Type B pancreatic cell (in vitro differentiated cells): ENCODE measurements around the gene MEPCE. TPM values are rescaled to one million over a fixed set of nuclear protein-coding genes. Genes with fewer than 3 reads are reported as not detected.
A peak's percentile ranks its signal among the peaks of the same experiment; 100 is the strongest.

Experiments used
- DNase-seq: peaks from one replicate; pipeline ENCODE4 v3.0.0; 2021; ENCODE audit warnings: mixed read lengths; ENCODE audit not compliant: unreplicated experiment; ENCODE audit errors: extremely low spot score
- H3K27ac Mint-ChIP-seq: 2 replicates; pipeline ENCODE4 v1.8.0; 2021; ENCODE audit warnings: mild to moderate bottlenecking, mixed read lengths
- H3K27me3 Mint-ChIP-seq: 2 replicates; pipeline ENCODE4 v1.8.0; 2021; ENCODE audit warnings: mixed read lengths
- H3K36me3 Mint-ChIP-seq: 2 replicates; pipeline ENCODE4 v1.8.0; 2021; ENCODE audit warnings: mixed read lengths
- H3K4me1 Mint-ChIP-seq: one replicate; pipeline ENCODE4 v1.8.0; 2021; ENCODE audit warnings: mixed read lengths; ENCODE audit not compliant: unreplicated experiment
- H3K4me3 Mint-ChIP-seq: 2 replicates; pipeline ENCODE4 v1.8.0; 2021; ENCODE audit warnings: mild to moderate bottlenecking, mixed read lengths
- H3K9me3 Mint-ChIP-seq: 2 replicates; pipeline ENCODE4 v1.8.0; 2021; ENCODE audit warnings: mixed read lengths
- CTCF ChIP-seq: fragments of 200-600 bp; sonication (generic); conservative IDR thresholded peaks from 2 replicates; pipeline ENCODE4 v1.5.0; 2021; ENCODE audit warnings: antibody characterized with exemption, mild to moderate bottlenecking
- total RNA-seq: library from RNA; stranded (reverse); gene quantifications from 2 replicates; pipeline ENCODE4 v1.2.1, GENCODE V29; 2021; ENCODE audit warnings: low replicate concordance

Gene MEPCE
- total RNA-seq, 1 donor from 2014 or later, result 36.6 TPM

GRCh38 chr7:100482728-100483089, 53.1 kb downstream of the MEPCE start:
- Mint-ChIP-seq H3K27me3 (no peaks in the 10 kb centered on the region), H3K9me3 (no peaks in the 10 kb centered on the region), H3K27ac (peak overlapping the region; percentile 78), H3K4me1 (peaks cover 21% of the 10 kb centered on the region), H3K36me3 (no peaks in the 10 kb centered on the region), H3K4me3 (peak overlapping the region; percentile 92)
- DNase-seq, result no peak
- no peak for TF ChIP-seq CTCF

- no peaks in the 10 kb centered on the region for H3K27me3 Mint-ChIP-seq
- TF ChIP-seq CTCF, result peak; percentile 95
- H3K27ac Mint-ChIP-seq, result peak overlapping the region; percentile 78
- peak overlapping the region; percentile 92 for H3K4me3 Mint-ChIP-seq
- no peaks in the 10 kb centered on the region for H3K9me3 Mint-ChIP-seq
- H3K36me3 Mint-ChIP-seq, result no peaks in the 10 kb centered on the region
- peak; percentile 88 for DNase-seq
- peaks cover 21% of the 10 kb centered on the region for H3K4me1 Mint-ChIP-seq
Observed at GRCh38 chr7:100483090-100483721, 53.6 kb downstream of the MEPCE start.

Other genes with a start within 250 kb of the MEPCE start
- gene PVRIG, start 209.9 kb upstream of the MEPCE start, total RNA-seq, result not detected in 2 replicates
- not detected in 2 replicates for gene SPDYE3, start 122.1 kb upstream of the MEPCE start, total RNA-seq
- 45.2 and 51.5 TPM in 2 replicates for gene PILRB, start 71.7 kb upstream of the MEPCE start, total RNA-seq
- gene PILRA, start 56.3 kb upstream of the MEPCE start, total RNA-seq, result 2.1 and 2.8 TPM in 2 replicates
- gene ZCWPW1, start 1.1 kb upstream of the MEPCE start, total RNA-seq, result 2.2 and 2.7 TPM in 2 replicates
- gene PPP1R35, start 6.7 kb downstream of the MEPCE start, total RNA-seq, result 31.4 and 33.8 TPM in 2 replicates
- gene SPACDR, start 34.4 kb downstream of the MEPCE start, total RNA-seq, result 1.4 and 2.8 TPM in 2 replicates
- gene TSC22D4, start 49.4 kb downstream of the MEPCE start, total RNA-seq, result 45.3 and 57.6 TPM in 2 replicates
- gene NYAP1, start 54.1 kb downstream of the MEPCE start, total RNA-seq, result 2.1 and 6.3 TPM in 2 replicates
- gene AGFG2, start 109.4 kb downstream of the MEPCE start, total RNA-seq, result 16.3 and 21.0 TPM in 2 replicates
- 3.1 and 5.6 TPM in 2 replicates for gene SAP25, start 144.1 kb downstream of the MEPCE start, total RNA-seq
- gene LRCH4, start 156.3 kb downstream of the MEPCE start, total RNA-seq, result 64.5 and 66.7 TPM in 2 replicates
- gene FBXO24, start 156.5 kb downstream of the MEPCE start, total RNA-seq, result 0.76 and 0.77 TPM in 2 replicates
- gene PCOLCE, start 172.5 kb downstream of the MEPCE start, total RNA-seq, result 11.6 and 152 TPM in 2 replicates
- gene MOSPD3, start 182.7 kb downstream of the MEPCE start, total RNA-seq, result 28.3 and 29.0 TPM in 2 replicates
- 1.8 and 2.5 TPM in 2 replicates for gene TFR2, start 211.7 kb downstream of the MEPCE start, total RNA-seq
- gene ACTL6B, start 226.6 kb downstream of the MEPCE start, total RNA-seq, result 1.8 and 2.4 TPM in 2 replicates
- gene GNB2, start 243.9 kb downstream of the MEPCE start, total RNA-seq, result 179 and 203 TPM in 2 replicates